ENCODE measurements around the gene CHN2. TPM values are rescaled to one million over a fixed set of nuclear protein-coding genes. Genes with fewer than 3 reads are reported as not detected.

CHN2 gene
- total RNA-seq, 1 donor from 2014 or later = 6.6 TPM

- Histone ChIP-seq H3K27ac (no peak overlapping the region), H3K36me3 (no peaks in the 10 kb centered on the region), H4K20me1 (ENCODE audit: low read depth) (no peaks in the 10 kb centered on the region), H3K4me2 (no peak overlapping the region), H3K4me1 (no peaks in the 10 kb centered on the region), H3K79me2 (ENCODE audit: low read depth) (no peaks in the 10 kb centered on the region), H3K4me3 (no peak overlapping the region), H3F3A (ENCODE audit: low read depth) (no peaks in the 10 kb centered on the region), H3K9me3 (ENCODE audit: low read depth) (no peaks in the 10 kb centered on the region), H3K9ac (no peak overlapping the region), H3K27me3 (no peaks in the 10 kb centered on the region), H2AFZ (replicated peaks) (no peak overlapping the region)
- Mint-ChIP-seq H3K36me3 (no peaks in the 10 kb centered on the region), H3K27ac (no peak overlapping the region), H3K27me3 (ENCODE audit: insufficient read depth, low read depth) (peaks cover 2% of the 10 kb centered on the region), H3K4me1 (peaks cover 12% of the 10 kb centered on the region), H3K4me3 (no peak overlapping the region), H3K9me3 (no peaks in the 10 kb centered on the region)
- no peak for DNase-seq (ENCODE audit: low spot score)
- no peak for TF ChIP-seq EZH2 (IDR thresholded peaks at IDR 0.05)
- TF ChIP-seq CTCF (IDR thresholded peaks at IDR 0.05) = no peak
- no peak for TF ChIP-seq EZH2phosphoT487 (IDR thresholded peaks at IDR 0.05)
Observed at GRCh38 chr7:29410996-29411395, 216.4 kb downstream of the CHN2 start.

- Histone ChIP-seq H3K79me2 (ENCODE audit: low read depth) (no peaks in the 10 kb centered on the region), H3K36me3 (no peaks in the 10 kb centered on the region), H3K27ac (no peak overlapping the region), H3F3A (ENCODE audit: low read depth) (no peaks in the 10 kb centered on the region), H3K4me2 (no peak overlapping the region), H2AFZ (replicated peaks) (no peak overlapping the region), H3K4me3 (no peak overlapping the region), H3K9ac (no peak overlapping the region), H4K20me1 (ENCODE audit: low read depth) (no peaks in the 10 kb centered on the region), H3K27me3 (no peaks in the 10 kb centered on the region), H3K9me3 (ENCODE audit: low read depth) (no peaks in the 10 kb centered on the region), H3K4me1 (no peaks in the 10 kb centered on the region)
- no peak for TF ChIP-seq CTCF (IDR thresholded peaks at IDR 0.05)
- TF ChIP-seq EZH2phosphoT487 (IDR thresholded peaks at IDR 0.05) = no peak
- no peak for TF ChIP-seq EZH2 (IDR thresholded peaks at IDR 0.05)
- Mint-ChIP-seq H3K36me3 (no peaks in the 10 kb centered on the region), H3K4me1 (peaks cover 6% of the 10 kb centered on the region), H3K4me3 (no peak overlapping the region), H3K27ac (no peak overlapping the region), H3K9me3 (no peaks in the 10 kb centered on the region), H3K27me3 (ENCODE audit: insufficient read depth, low read depth) (peaks cover 2% of the 10 kb centered on the region)
- no peak for DNase-seq (ENCODE audit: low spot score)
Observed at GRCh38 chr7:29412912-29413311, 218.3 kb downstream of the CHN2 start.

GRCh38 chr7:29413626-29414136 is 219.1 kb downstream of the CHN2 start:
- H3K36me3 ChIP-seq = no peaks in the 10 kb centered on the region
- H3K27me3 ChIP-seq = no peaks in the 10 kb centered on the region
- no peaks in the 10 kb centered on the region for H3F3A ChIP-seq (ENCODE audit: low read depth)
- H3K9me3 ChIP-seq (ENCODE audit: low read depth) = no peaks in the 10 kb centered on the region
- no peak overlapping the region for H2AFZ ChIP-seq (replicated peaks)
- H3K36me3 Mint-ChIP-seq = no peaks in the 10 kb centered on the region
- no peaks in the 10 kb centered on the region for H4K20me1 ChIP-seq (ENCODE audit: low read depth)
- H3K79me2 ChIP-seq (ENCODE audit: low read depth) = no peaks in the 10 kb centered on the region
- H3K27ac Mint-ChIP-seq = no peak overlapping the region
- no peaks in the 10 kb centered on the region for H3K9me3 Mint-ChIP-seq
- no peak overlapping the region for H3K4me3 ChIP-seq
- no peak for DNase-seq (ENCODE audit: low spot score)
- peaks cover 2% of the 10 kb centered on the region for H3K4me1 Mint-ChIP-seq
- no peak overlapping the region for H3K27ac ChIP-seq
- H3K9ac ChIP-seq = no peak overlapping the region
- H3K4me3 Mint-ChIP-seq = no peak overlapping the region
- H3K4me1 ChIP-seq = no peaks in the 10 kb centered on the region
- no peak for TF ChIP-seq EZH2phosphoT487 (IDR thresholded peaks at IDR 0.05)
- no peak for TF ChIP-seq CTCF (IDR thresholded peaks at IDR 0.05)
- no peak for TF ChIP-seq EZH2 (IDR thresholded peaks at IDR 0.05)
- H3K27me3 Mint-ChIP-seq (ENCODE audit: insufficient read depth, low read depth) = peaks cover 2% of the 10 kb centered on the region
- H3K4me2 ChIP-seq = no peak overlapping the region
